ENCODE results near the gene SEMA3E. TPM values are rescaled to one million over a fixed set of nuclear protein-coding genes. Genes with fewer than 3 reads are reported as not detected.
"Not testable (repeated sequence)": the region's sequence is repeated elsewhere in the genome, so short reads cannot be mapped to it uniquely, and the experiment has no call there.

SEMA3E gene
- polyA plus RNA-seq, 1 experiment, result not detected

- ChIA-PET POLR2A (no interaction called here), CTCF (interaction anchor here (1.0 kb wide), 1 partner anchor 13 kb away, joined by 3 read pairs; no protein-coding TSS in a partner anchor)
- DNase-seq (ENCODE audit: low read depth), result peak; percentile 54
- TF ChIP-seq CTCF (IDR thresholded peaks at IDR 0.05; ENCODE audit: insufficient read depth, low read depth, low read length), result no peak
- Histone ChIP-seq H3K4me3 (ENCODE audit: low read depth, low read length) (no peak overlapping the region), H3K36me3 (ENCODE audit: control insufficient read depth, insufficient read depth, low read length) (no peaks in the 10 kb centered on the region), H3K27me3 (ENCODE audit: control insufficient read depth, insufficient read depth, low read length) (no peaks in the 10 kb centered on the region)
These were observed 28.4 kb upstream of the SEMA3E start for GRCh38 chr7:83677180-83677866.

- POLR2A ChIA-PET; H3K4me3 ChIP-seq (ENCODE audit: low read depth, low read length); H3K36me3 ChIP-seq (ENCODE audit: control insufficient read depth, insufficient read depth, low read length); DNase-seq (ENCODE audit: low read depth); CTCF ChIA-PET; H3K27me3 ChIP-seq (ENCODE audit: control insufficient read depth, insufficient read depth, low read length): not testable (repeated sequence)
These were observed 24.4 kb upstream of the SEMA3E start for GRCh38 chr7:83673291-83673690.

GRCh38 chr7:83672157-83672556 lies 23.2 kb upstream of the SEMA3E start:
- DNase-seq (ENCODE audit: low read depth), result no peak
- no peak overlapping the region for H3K4me3 ChIP-seq (ENCODE audit: low read depth, low read length)
- TF ChIP-seq CTCF (IDR thresholded peaks at IDR 0.05; ENCODE audit: insufficient read depth, low read depth, low read length), result no peak
- ChIA-PET POLR2A (interaction anchor here (0.6 kb wide), 1 partner anchor 257 kb away, joined by 3 read pairs; no protein-coding TSS in a partner anchor), CTCF (no interaction called here)
- no peaks in the 10 kb centered on the region for H3K36me3 ChIP-seq (ENCODE audit: control insufficient read depth, insufficient read depth, low read length)
- no peaks in the 10 kb centered on the region for H3K27me3 ChIP-seq (ENCODE audit: control insufficient read depth, insufficient read depth, low read length)

GRCh38 chr7:83663131-83663530 lies 14.2 kb upstream of the SEMA3E start:
- H3K4me3 ChIP-seq (ENCODE audit: low read depth, low read length), result no peak overlapping the region
- TF ChIP-seq CTCF (IDR thresholded peaks at IDR 0.05; ENCODE audit: insufficient read depth, low read depth, low read length), result no peak
- no peak for DNase-seq (ENCODE audit: low read depth)
- H3K36me3 ChIP-seq (ENCODE audit: control insufficient read depth, insufficient read depth, low read length), result no peaks in the 10 kb centered on the region
- CTCF ChIA-PET, result interaction anchor here (1.3 kb wide), 1 partner anchor 14 kb away, joined by 3 read pairs; no protein-coding TSS in a partner anchor
- H3K27me3 ChIP-seq (ENCODE audit: control insufficient read depth, insufficient read depth, low read length), result no peaks in the 10 kb centered on the region; the same call in 1 of the 2 replicates
- POLR2A ChIA-PET, result no interaction called here

- CTCF ChIA-PET, result interaction anchor here (1.2 to 1.6 kb wide), 2 partner anchors 246 to 253 kb away, joined by 3 to 6 read pairs; no protein-coding TSS in a partner anchor
- Histone ChIP-seq H3K27me3 (ENCODE audit: control insufficient read depth, insufficient read depth, low read length) (no peaks in the 10 kb centered on the region; the same call in 1 of the 2 replicates), H3K4me3 (ENCODE audit: low read depth, low read length) (no peak overlapping the region), H3K36me3 (ENCODE audit: control insufficient read depth, insufficient read depth, low read length) (no peaks in the 10 kb centered on the region)
- DNase-seq (ENCODE audit: low read depth), result no peak
- POLR2A ChIA-PET, result no interaction called here
- no peak for TF ChIP-seq CTCF (IDR thresholded peaks at IDR 0.05; ENCODE audit: insufficient read depth, low read depth, low read length)
These were observed 9.2 kb upstream of the SEMA3E start for GRCh38 chr7:83658126-83658525.
